ENCODE data around the gene TUT7. TPM values are rescaled to one million over a fixed set of nuclear protein-coding genes. Genes with fewer than 3 reads are reported as not detected.
A peak's percentile ranks its signal among the peaks of the same experiment; 100 is the strongest.
"Not testable (repeated sequence)": the region's sequence is repeated elsewhere in the genome, so short reads cannot be mapped to it uniquely, and the experiment has no call there.

The TUT7 gene
- total RNA-seq, 2 donors from 2014 or later: 13.0 to 14.3 TPM

DNA sequence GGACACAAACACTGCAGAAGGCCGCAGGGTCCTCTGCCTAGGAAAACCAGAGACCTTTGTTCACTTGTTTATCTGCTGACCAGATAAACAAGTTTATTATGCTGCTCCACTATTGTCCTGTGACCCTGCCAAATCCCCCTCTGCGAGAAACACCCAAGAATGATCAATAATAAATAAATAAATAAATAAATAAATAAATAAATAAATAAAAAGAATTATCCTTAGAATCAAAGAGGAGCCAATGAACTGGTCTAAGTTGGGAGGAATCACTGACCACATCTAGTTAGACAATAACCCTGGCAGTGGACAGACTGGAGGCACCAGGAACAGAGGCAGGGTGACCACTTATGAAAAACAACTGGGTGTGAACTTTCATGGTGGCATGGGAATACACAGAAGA lies 41.3 kb downstream of the TUT7 start:
- ATAC-seq; intact Hi-C loops (cut with DNase I); DNase-seq: not testable (repeated sequence)

DNA sequence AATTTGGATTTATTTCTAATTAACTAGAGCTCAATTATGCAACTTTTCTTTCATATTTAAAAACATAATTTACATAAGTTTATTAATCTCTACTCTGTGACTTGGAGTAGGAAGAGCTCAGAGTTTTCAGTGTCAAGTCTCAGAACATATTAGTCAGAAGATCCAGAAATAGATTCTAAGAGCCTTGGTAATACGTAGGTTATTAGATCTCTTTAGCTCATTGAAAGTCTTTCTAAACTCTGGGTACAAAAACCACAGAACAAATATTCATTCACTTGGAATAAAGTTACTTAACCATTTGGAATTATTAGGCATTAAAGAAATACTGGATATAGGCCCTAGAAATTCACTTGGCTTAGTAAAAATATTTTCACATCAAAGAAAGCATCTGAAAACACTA lies 45.5 kb downstream of the TUT7 start:
- DNase-seq (no peak), ATAC-seq (no peak)
- intact Hi-C loops (cut with DNase I): no loop called here

GRCh38 chr9:86304236-86304730 lies 49.9 kb downstream of the TUT7 start:
- intact Hi-C loops (cut with DNase I): no loop called here
- DNase-seq: no peak
- ATAC-seq: no peak

- DNase-seq (no peak), ATAC-seq (no peak)
- intact Hi-C loops (cut with DNase I): no loop called here
Observed at GRCh38 chr9:86303316-86303975, 50.8 kb downstream of the TUT7 start.

DNA sequence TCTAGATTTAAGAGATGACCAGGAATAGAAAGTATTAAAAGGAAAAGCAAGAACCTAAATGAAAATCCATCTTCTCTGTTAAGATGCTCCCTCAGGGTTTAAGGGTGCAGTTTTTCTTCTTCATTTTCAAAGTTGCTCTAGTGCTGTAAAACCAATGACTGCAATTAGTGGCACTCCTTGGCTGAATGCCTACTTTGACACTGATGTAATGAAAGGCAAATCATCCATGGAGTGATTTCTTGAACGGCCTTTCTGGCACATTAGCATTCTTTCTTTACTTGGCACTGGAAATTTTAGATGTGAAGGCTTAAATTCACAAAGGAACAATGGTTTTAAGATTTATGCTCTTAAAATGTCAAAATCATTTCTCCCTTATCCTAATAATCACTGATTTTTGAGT lies 52.5 kb downstream of the TUT7 start:
- no peak for ATAC-seq
- DNase-seq: no peak
- intact Hi-C loops (cut with DNase I): no loop called here

GRCh38 chr9:86300701-86301100 lies 53.5 kb downstream of the TUT7 start:
- intact Hi-C loops (cut with DNase I): no loop called here
- DNase-seq (no peak), ATAC-seq (no peak)

DNA sequence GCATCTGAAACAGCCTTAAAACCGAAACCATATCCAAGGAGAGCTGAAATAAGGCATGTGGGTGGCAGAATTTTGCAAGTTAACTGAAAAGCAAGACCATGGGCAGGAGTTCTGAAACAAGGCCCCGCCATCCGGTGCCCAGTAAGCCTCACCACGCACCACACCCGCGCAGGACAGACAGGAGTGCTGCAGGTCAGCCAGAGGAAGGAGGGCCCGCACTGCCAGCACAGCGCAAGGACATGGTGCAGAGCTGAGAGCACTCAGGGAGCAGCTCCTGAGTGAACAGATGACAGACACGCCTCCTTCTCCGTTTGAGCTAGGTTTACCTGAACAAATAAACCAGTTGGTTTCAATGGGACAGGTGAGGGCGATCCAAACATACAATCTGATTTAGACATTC lies 55.3 kb downstream of the TUT7 start:
- ATAC-seq: no peak
- no peak for DNase-seq
- intact Hi-C loops (cut with DNase I): no loop called here

- ATAC-seq; DNase-seq; intact Hi-C loops (cut with DNase I): not testable (repeated sequence)
Observed at GRCh38 chr9:86290341-86290740, 63.9 kb downstream of the TUT7 start.

DNA sequence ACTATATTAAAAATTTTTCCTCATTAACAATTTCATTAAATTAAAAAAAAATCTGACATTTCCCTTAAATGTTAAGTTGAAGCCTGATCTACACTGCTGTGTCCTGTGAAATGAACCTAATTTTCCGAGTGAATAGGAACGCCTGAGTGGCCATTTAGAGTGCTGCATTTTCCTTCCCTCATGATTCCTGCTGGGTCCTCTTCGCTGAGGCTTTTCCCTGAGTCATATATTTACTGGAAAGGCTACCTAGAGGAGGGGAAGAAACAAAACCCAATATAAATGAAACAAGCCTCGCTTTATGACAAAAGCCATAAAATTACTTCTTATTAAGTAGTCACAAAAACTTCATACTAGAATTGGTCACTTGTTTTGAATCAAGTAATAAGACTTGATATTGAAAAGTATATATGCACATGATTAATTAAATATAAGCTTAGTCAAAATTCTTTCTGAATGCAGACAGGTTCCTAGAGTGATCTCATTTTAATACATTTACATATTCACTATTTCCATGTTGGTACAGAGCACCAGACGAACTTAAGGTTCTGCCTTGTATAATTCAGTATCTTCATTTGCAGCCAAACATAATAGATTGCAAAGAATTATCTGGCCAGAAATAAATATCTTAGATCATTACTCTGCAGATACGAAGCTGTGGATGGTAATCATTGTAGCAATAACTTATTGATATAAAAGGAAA lies 65.6 kb downstream of the TUT7 start:
- DNase-seq (no peak), ATAC-seq (no peak)
- intact Hi-C loops (cut with DNase I): no loop called here

- ATAC-seq: no peak
- intact Hi-C loops (cut with DNase I): no loop called here
- no peak for DNase-seq
Observed at GRCh38 chr9:86287013-86287412, 67.2 kb downstream of the TUT7 start.

DNA sequence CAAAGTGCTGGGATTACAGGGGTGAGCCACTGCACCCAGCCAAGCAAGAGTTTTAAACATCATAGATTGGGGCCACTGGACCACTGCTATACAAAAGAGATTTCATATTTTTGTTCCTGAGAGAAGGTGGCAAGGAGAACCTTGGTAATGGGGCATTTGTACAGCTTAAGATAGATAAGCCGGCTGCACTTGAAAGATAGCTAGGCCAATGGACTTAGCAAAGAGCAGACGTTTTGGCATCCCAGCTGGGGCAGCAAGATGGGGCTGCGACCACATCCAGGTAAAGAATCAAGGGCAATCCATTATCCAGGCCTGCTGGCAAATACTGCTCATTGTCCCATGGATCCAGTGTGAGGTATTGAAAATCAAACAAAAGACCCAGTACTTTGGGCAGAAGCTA lies 67.9 kb downstream of the TUT7 start:
- ATAC-seq (no peak), DNase-seq (no peak)
- intact Hi-C loops (cut with DNase I): no loop called here

GRCh38 chr9:86285261-86285660 lies 68.9 kb downstream of the TUT7 start:
- intact Hi-C loops (cut with DNase I): no loop called here
- no peak for ATAC-seq
- no peak for DNase-seq

- ATAC-seq: peak; percentile 20 to 69
- intact Hi-C loops (cut with DNase I): no loop called here
- DNase-seq: peak; percentile 31
Observed at GRCh38 chr9:86282979-86283535, 71.2 kb downstream of the TUT7 start.

DNA sequence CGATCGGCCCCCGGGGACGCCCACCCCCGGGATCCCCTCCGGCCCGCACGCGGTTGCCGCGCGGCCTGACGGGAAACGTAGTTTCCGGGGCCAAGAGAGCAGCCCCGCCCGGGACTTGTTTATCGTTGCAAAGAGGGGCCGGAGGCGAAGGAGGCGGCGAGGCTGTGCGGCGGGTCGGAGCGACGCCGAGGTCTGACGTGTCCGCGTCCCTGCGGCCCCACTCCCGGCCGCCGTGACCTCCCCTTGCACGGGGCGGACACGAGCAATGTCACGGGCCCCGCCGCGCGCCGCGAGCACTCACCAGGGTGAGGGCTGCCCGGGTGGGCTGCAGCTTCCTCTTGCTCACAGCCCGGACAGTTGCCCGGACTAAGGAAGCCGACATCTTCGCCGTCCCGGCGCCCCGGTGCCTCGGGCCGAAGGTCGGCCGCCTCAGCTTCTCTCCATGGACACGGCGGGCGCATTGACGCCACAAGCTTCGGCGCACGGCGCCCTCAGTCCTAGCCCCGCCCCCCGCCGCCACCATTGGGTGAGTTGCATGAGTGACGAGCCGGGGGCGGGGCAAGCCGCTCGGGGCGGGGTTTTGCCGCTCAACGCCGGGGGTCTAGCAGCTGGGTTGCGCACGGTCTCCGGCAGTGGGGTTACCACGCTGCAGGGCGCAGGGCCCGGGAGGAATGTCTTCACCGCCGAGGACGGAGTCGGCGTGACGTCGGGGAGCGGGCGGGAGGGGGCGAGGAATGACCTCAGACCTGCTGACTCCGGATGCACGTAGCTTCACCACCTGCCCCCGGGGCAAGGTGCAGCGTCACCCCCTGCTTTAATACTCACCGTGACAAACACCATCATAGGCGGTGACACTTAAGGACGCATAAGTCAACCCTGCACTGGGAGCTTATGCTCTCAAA lies 71.9 kb downstream of the TUT7 start, which contains the start of gene ISCA1:
ISCA1 (minus strand) TSS at position 462 of the 902 bp plus-strand sequence; CDS start at position 382, 80 bp downstream.
- ATAC-seq (peak; percentile 97 to 98), DNase-seq (peak; percentile 98)
- intact Hi-C loops (cut with DNase I): no loop called here

GRCh38 chr9:86281593-86282076 lies 72.6 kb downstream of the TUT7 start:
- ATAC-seq: no peak
- no peak for DNase-seq
- intact Hi-C loops (cut with DNase I): no loop called here

DNA sequence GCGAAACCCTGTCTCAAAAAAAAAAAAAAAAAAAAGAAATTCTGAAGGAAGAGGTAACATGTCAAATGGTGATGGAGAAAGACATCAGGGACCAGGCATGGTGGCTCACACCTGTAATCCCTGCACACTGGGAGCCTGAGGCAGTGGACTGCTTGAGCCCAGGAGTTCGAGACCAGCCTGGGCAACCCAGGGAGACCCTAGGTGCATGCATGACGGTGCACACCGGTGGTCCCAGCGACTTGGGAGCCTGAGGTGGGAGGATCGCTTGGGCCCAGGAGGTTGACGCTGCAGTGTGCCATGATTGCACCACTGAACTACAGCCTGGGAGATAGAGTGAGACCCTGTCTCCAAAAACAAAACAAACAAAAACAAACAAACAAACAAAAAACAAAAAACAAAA lies 73.6 kb downstream of the TUT7 start:
- intact Hi-C loops (cut with DNase I): no loop called here
- DNase-seq (no peak), ATAC-seq (no peak)

GRCh38 chr9:86279839-86280238 lies 74.4 kb downstream of the TUT7 start:
- intact Hi-C loops (cut with DNase I): no loop called here
- ATAC-seq (no peak), DNase-seq (no peak)

DNA sequence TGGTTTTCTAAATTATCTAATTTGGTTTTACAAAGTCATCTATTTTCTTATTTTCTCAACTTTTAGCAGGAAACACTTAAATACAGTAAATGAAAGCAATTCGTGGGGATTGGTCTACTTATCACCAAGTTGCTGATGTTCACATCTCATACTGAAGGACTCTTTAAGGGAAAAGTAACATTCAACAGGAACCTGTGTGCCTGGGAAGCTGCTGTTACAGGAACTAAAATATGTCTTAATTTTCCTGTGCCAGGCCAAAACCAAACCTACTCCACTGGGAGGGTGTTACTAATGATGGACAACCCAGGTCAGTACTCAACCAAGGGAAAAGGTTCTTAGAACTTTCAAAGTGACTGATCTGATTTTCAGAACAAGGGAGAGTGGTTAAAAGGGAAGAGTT lies 77.1 kb downstream of the TUT7 start:
- ATAC-seq (no peak), DNase-seq (no peak)
- intact Hi-C loops (cut with DNase I): no loop called here

DNA sequence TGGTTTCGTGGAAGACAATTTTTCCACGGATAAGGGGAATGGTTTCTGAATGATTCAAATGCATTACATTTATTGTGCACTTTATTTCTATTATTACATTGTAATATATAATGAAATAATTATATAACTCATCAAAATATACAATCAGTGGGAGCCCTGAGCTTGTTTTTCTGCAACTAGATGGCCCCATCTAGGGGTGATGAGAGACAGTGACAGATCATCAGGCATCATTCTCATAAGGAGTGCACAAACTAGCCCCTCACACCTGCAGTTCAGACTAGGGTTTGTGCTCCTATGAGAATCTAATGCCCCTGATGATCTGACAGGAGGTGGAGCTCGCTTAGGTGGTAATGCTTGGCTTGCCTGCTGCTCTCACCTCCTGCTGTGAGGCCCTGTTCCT lies 78.2 kb downstream of the TUT7 start:
- no peak for DNase-seq
- ATAC-seq: no peak
- intact Hi-C loops (cut with DNase I): no loop called here
